Activated CD8-positive, alpha-beta memory T cell treated with anti-CD3 and anti-CD28 coated beads for 4 hours (primary cell): ENCODE measurements around the gene ADI1.
"Not testable (repeated sequence)": the region's sequence is repeated elsewhere in the genome, so short reads cannot be mapped to it uniquely, and the experiment has no call there.

Source experiments
- DNase-seq, 2 donors: peaks; one replicate each; pipeline ENCODE4 v3.0.0-alpha.2; 2020; ENCODE audit warnings: low read depth in 2 of 2

Gene ADI1

GRCh38 chr2:3448441-3448911, 70.9 kb downstream of the ADI1 start:
- not testable (repeated sequence) for DNase-seq

GRCh38 chr2:3447789-3448317, 71.5 kb downstream of the ADI1 start:
- DNase-seq = no peak
